Measurements from ENCODE around the gene OR2F2.

Gene OR2F2

DNA sequence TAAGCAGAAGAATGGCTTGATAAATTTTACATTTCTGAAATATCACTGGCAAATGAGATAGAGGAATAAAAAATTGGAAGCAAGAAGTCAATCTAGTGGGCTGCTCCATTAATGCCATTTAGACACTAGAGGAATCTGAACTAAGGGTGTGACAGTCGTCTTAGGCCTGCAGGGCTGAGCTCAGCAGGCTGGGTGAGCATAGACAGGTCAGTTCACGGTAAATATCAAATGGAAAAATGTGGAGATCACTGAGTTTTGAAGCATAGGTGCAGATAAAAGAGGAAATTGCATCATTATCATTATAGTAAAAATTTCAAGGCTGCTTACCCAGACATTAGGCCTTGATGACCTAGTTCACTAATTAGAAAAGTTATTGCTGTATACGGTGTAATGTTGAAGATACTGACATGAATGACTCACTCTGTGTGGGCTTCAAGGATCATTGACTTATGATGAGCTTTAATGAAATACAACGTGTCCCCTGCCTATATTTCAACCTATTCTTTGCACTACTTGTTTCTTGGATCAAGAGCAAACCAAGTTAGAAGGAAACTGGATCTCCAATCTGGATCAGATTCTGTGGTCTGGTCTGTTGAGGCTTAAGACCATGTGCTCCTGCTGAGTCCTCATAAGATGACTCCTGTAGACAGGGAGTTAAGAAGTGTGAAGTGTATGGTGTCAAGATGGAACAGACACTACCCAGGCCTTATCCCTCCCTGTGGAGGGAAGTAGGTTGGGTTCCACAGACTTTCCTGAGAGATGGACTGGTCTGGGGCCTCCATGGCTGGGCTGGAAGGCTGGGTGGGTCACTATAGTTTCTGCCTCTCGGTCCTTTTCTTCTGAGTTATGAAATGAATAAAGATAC lies 3.6 kb downstream of the OR2F2 start:
- Mint-ChIP-seq H3K4me3 (no peak overlapping the region), H3K4me1 (ENCODE audit: low read depth) (no peaks in the 10 kb centered on the region)

DNA sequence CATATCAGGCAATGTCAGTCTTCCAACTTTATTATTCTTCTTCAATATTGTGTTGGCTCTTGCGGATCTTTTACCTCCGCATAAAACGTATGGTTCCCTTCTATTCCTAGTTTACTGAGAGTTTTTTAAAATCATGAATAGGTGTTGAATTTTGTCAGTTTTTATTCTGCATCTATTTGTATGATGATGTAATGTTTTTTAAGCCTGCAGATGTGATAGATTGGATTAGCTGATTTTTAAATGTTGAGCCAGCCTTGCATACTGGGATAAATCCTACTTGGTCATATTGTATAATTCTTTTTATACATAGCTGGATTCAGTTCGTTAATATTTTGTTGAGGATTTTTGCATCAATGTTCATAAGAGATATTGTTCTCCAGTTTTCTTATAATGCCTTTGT lies 10.4 kb downstream of the OR2F2 start:
- Mint-ChIP-seq H3K4me3 (no peak overlapping the region), H3K36me3 (ENCODE audit: low read depth) (no peaks in the 10 kb centered on the region), H3K27me3 (ENCODE audit: low read depth) (peaks cover 10% of the 10 kb centered on the region), H3K27ac (no peak overlapping the region), H3K9me3 (no peaks in the 10 kb centered on the region), H3K4me1 (ENCODE audit: low read depth) (no peaks in the 10 kb centered on the region)
- no peak for DNase-seq (ENCODE audit: low spot score)

More for the DNA sequence above, 3.6 kb downstream of the OR2F2 start:
- Mint-ChIP-seq H3K9me3 (no peaks in the 10 kb centered on the region), H3K36me3 (ENCODE audit: low read depth) (no peaks in the 10 kb centered on the region), H3K27ac (no peak overlapping the region), H3K27me3 (ENCODE audit: low read depth) (no peaks in the 10 kb centered on the region)
- no peak for DNase-seq (ENCODE audit: low spot score)

DNA sequence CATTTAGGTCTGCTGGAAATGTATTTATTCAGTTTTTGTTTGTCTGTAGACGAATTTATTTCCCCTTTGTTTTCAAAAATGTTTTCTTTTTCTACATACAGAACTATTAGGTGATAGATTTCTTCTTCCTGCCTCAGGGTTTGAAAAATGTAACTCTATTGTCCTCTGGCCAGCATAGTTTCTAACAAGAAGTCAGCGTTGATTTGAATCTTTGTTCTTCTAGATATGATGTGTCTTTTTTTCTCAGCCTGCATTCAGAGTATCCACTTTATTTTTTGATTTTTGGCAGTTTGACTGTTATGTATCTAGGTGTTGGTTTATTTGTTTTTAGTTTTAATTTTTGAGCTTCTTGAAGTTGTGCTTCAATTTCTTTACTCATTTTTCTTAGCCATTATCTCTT lies 12.1 kb downstream of the OR2F2 start:
- peaks cover 10% of the 10 kb centered on the region for H3K27me3 Mint-ChIP-seq (ENCODE audit: low read depth)
- no peaks in the 10 kb centered on the region for H3K4me1 Mint-ChIP-seq (ENCODE audit: low read depth)
- no peaks in the 10 kb centered on the region for H3K36me3 Mint-ChIP-seq (ENCODE audit: low read depth)
- no peak overlapping the region for H3K27ac Mint-ChIP-seq
- no peak overlapping the region for H3K4me3 Mint-ChIP-seq
- no peaks in the 10 kb centered on the region for H3K9me3 Mint-ChIP-seq
- DNase-seq (ENCODE audit: low spot score): no peak

- Mint-ChIP-seq H3K9me3 (no peaks in the 10 kb centered on the region), H3K4me3 (no peak overlapping the region), H3K36me3 (ENCODE audit: low read depth) (no peaks in the 10 kb centered on the region), H3K27me3 (ENCODE audit: low read depth) (peaks cover 10% of the 10 kb centered on the region), H3K27ac (no peak overlapping the region), H3K4me1 (ENCODE audit: low read depth) (no peaks in the 10 kb centered on the region)
- DNase-seq (ENCODE audit: low spot score): no peak
These were observed 13.7 kb downstream of the OR2F2 start for GRCh38 chr7:143948733-143949132.

DNA sequence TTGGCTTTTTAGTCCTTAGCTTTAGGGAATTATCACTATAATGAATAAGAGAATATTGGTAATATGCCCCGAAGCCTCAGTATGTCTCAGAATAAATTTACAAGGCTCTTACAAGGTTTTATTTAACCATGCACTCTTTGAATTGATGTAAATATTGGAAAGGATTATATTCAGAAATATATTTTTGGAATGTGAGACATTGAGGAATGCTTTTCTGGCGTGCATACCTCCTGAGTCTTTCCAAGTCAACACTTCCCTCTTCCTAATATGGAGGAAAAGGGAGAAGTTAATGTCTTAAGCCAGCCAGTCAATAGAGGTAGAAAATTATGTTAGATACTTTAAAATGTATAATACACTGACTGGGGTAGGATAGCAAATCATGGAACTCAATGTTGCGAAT lies 18.4 kb downstream of the OR2F2 start:
- H3K27ac Mint-ChIP-seq: no peak overlapping the region
- H3K4me3 Mint-ChIP-seq: no peak overlapping the region
- no peaks in the 10 kb centered on the region for H3K4me1 Mint-ChIP-seq (ENCODE audit: low read depth)
- H3K36me3 Mint-ChIP-seq (ENCODE audit: low read depth): no peaks in the 10 kb centered on the region
- no peaks in the 10 kb centered on the region for H3K9me3 Mint-ChIP-seq
- no peak for DNase-seq (ENCODE audit: low spot score)
- H3K27me3 Mint-ChIP-seq (ENCODE audit: low read depth): peaks cover 12% of the 10 kb centered on the region

DNA sequence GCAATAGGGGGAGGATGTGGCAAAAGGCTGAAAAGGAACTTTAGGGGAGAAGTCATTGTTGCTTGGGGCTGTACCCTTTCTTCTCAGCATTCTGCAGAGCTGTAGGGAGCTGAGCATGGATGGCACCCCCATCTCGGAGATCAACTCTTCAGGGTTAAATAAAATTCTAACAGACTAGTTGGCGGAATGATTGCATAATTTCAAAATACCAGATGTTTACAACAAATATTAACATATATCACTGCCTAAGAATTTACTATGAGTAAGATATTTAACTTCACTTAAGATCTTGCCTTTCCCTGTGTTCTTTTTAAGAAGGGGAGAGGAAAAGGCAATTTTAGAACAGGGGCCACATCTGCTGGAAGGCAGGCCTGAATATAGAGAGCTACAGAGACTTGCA lies 19.1 kb downstream of the OR2F2 start:
- peaks cover 12% of the 10 kb centered on the region for H3K27me3 Mint-ChIP-seq (ENCODE audit: low read depth)
- H3K9me3 Mint-ChIP-seq: no peaks in the 10 kb centered on the region
- DNase-seq (ENCODE audit: low spot score): no peak
- H3K27ac Mint-ChIP-seq: no peak overlapping the region
- no peaks in the 10 kb centered on the region for H3K36me3 Mint-ChIP-seq (ENCODE audit: low read depth)
- H3K4me1 Mint-ChIP-seq (ENCODE audit: low read depth): no peaks in the 10 kb centered on the region
- H3K4me3 Mint-ChIP-seq: no peak overlapping the region

GRCh38 chr7:143954544-143954943 lies 19.5 kb downstream of the OR2F2 start, which contains the start of gene OR2F1:
Gene OR2F1, plus strand, starts transcription at chr7:143954844. Its CDS starts 5,127 bp downstream, at chr7:143959971.
- no peaks in the 10 kb centered on the region for H3K36me3 Mint-ChIP-seq (ENCODE audit: low read depth)
- no peaks in the 10 kb centered on the region for H3K4me1 Mint-ChIP-seq (ENCODE audit: low read depth)
- no peak within 1 kb of the TSS for H3K4me3 Mint-ChIP-seq
- DNase-seq (ENCODE audit: low spot score): no peak
- H3K9me3 Mint-ChIP-seq: no peaks in the 10 kb centered on the region
- peaks cover 12% of the 10 kb centered on the region for H3K27me3 Mint-ChIP-seq (ENCODE audit: low read depth)
- H3K27ac Mint-ChIP-seq: no peak within 1 kb of the TSS

DNA sequence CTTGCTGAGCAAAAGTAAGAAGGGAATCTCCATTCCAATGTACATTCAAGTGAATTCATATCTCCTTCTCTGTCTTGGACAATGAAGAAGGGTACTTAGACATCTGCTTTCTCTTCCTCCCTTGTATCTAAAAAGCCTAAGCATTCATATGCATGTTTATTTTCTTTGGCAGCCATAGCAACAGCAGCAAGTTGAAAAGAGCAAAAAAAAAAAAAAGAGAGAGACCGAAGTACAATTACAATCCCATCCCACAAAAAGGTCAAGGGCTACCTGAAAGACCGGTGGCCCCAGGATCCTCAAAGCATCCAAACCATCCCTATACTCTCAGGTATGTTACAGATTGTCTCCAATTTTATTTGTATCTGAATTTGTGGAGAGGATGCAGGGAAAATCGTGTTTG lies 23.7 kb downstream of the OR2F2 start:
- Mint-ChIP-seq H3K4me1 (ENCODE audit: low read depth) (no peaks in the 10 kb centered on the region), H3K27ac (no peak overlapping the region), H3K9me3 (no peaks in the 10 kb centered on the region), H3K27me3 (ENCODE audit: low read depth) (peaks cover 11% of the 10 kb centered on the region), H3K36me3 (ENCODE audit: low read depth) (no peaks in the 10 kb centered on the region), H3K4me3 (no peak overlapping the region)
- DNase-seq (ENCODE audit: low spot score): no peak

DNA sequence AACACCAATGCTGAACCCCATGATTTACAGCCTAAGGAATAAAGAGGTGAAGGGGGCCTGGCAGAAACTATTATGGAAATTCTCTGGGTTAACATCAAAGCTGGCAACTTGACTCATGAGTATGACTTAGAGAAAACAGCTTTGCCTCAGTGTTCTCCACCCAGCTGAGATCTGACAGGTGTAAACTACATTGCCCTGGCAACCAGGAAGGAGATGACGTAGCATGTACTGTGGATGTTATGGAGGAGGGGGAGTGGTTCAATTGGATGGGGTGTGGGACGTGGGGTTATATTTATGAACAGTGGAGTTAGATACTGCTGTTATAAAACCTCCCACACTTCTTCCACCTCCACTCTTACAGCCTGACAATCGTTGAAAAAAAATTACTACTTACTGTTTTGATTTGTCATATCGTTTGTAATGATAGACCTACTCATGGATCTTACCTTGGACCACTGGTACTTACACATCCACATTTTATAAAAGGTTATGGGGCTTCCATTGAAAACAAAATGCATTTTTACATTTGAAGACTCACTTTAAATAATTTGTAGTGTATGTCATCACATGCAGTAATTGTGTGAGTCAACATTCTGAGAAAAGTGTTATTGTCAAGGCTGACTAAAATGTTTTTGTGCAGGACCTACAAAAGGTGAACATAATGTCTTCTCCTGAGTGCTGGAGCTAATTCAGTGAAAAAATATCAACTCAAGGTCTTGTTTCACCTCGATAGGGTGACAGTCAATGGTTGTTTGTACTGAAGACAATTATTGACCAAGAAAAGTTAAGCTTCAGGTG lies 26.0 kb downstream of the OR2F2 start:
- Mint-ChIP-seq H3K27me3 (ENCODE audit: low read depth) (peaks cover 9% of the 10 kb centered on the region), H3K9me3 (no peaks in the 10 kb centered on the region), H3K36me3 (ENCODE audit: low read depth) (no peaks in the 10 kb centered on the region), H3K4me3 (no peak overlapping the region), H3K27ac (no peak overlapping the region), H3K4me1 (ENCODE audit: low read depth) (no peaks in the 10 kb centered on the region)
- no peak for DNase-seq (ENCODE audit: low spot score)

DNA sequence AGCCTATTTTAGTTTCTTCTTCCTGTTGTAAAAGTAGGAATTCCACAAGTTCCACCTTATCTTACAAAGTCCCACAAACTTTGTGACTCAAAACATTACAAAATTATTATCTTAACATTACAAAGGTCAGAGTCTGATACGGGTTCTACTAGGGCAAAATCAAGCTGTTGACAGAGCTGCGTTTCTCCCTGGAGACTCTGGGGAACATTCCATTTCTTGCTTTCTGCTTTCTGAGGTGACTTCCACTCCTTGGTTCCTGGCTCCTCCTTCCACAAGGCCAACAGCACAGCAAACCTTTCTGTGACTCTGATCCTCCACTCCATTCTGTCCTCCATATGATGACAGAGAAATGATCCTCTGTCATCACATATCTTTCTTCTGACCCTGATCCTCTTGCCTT lies 30.2 kb downstream of the OR2F2 start:
- Mint-ChIP-seq H3K4me1 (ENCODE audit: low read depth) (no peaks in the 10 kb centered on the region), H3K9me3 (no peaks in the 10 kb centered on the region), H3K36me3 (ENCODE audit: low read depth) (no peaks in the 10 kb centered on the region), H3K27me3 (ENCODE audit: low read depth) (no peaks in the 10 kb centered on the region), H3K4me3 (no peak overlapping the region), H3K27ac (no peak overlapping the region)
- no peak for DNase-seq (ENCODE audit: low spot score)

GRCh38 chr7:143967398-143967797 lies 32.4 kb downstream of the OR2F2 start:
- Mint-ChIP-seq H3K9me3 (no peaks in the 10 kb centered on the region), H3K4me3 (no peak overlapping the region)

GRCh38 chr7:143973870-143974416 lies 38.9 kb downstream of the OR2F2 start:
- no peak for DNase-seq (ENCODE audit: low spot score)
- no peak overlapping the region for H3K4me3 Mint-ChIP-seq
- H3K27ac Mint-ChIP-seq: no peak overlapping the region
- no peaks in the 10 kb centered on the region for H3K4me1 Mint-ChIP-seq (ENCODE audit: low read depth)
- no peaks in the 10 kb centered on the region for H3K36me3 Mint-ChIP-seq (ENCODE audit: low read depth)
- H3K27me3 Mint-ChIP-seq (ENCODE audit: low read depth): no peaks in the 10 kb centered on the region
- no peaks in the 10 kb centered on the region for H3K9me3 Mint-ChIP-seq

More at GRCh38 chr7:143967398-143967797, 32.4 kb downstream of the OR2F2 start:
- Mint-ChIP-seq H3K27ac (no peak overlapping the region), H3K27me3 (ENCODE audit: low read depth) (no peaks in the 10 kb centered on the region), H3K36me3 (ENCODE audit: low read depth) (no peaks in the 10 kb centered on the region), H3K4me1 (ENCODE audit: low read depth) (no peaks in the 10 kb centered on the region)
- DNase-seq (ENCODE audit: low spot score): no peak

GRCh38 chr7:143974459-143974858 lies 39.4 kb downstream of the OR2F2 start:
- Mint-ChIP-seq H3K27ac (no peak overlapping the region), H3K27me3 (ENCODE audit: low read depth) (no peaks in the 10 kb centered on the region), H3K9me3 (no peaks in the 10 kb centered on the region), H3K36me3 (ENCODE audit: low read depth) (no peaks in the 10 kb centered on the region), H3K4me3 (no peak overlapping the region), H3K4me1 (ENCODE audit: low read depth) (no peaks in the 10 kb centered on the region)
- DNase-seq (ENCODE audit: low spot score): no peak

- Mint-ChIP-seq H3K9me3 (no peaks in the 10 kb centered on the region), H3K27me3 (ENCODE audit: low read depth) (no peaks in the 10 kb centered on the region), H3K4me3 (no peak overlapping the region), H3K4me1 (ENCODE audit: low read depth) (no peaks in the 10 kb centered on the region), H3K27ac (no peak overlapping the region), H3K36me3 (ENCODE audit: low read depth) (no peaks in the 10 kb centered on the region)
- no peak for DNase-seq (ENCODE audit: low spot score)
These were observed 40.6 kb downstream of the OR2F2 start for GRCh38 chr7:143975617-143976016.

Data from T-helper 2 cell treated with Interferon-gamma antibody and Interleukin-4, amounts not matched to agents 5 μg/mL and 100 μg/mL, for 36 hours (primary cell).